ENCODE measurements around the gene LPAR1.

LPAR1 gene

DNA sequence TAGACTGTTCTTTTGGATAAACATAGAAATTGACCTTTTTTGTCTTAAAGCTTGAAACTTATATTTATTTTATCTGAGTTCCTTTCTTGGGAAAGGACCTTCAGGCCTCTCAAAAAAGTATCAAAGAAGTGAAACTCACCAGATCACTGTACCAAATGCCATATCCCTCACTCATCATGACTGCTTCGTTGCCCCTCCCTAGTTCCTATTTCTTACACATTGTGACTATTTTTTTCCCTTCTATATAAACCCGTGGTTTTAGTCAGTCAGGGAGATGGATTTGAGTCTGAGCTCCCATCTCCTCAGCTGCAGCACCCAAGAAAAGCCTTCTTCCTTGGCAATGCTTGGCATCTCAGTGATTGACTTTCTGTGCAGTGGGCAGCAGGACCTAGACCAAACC, 129.4 kb downstream of the LPAR1 start:
- Histone ChIP-seq H3K9me2 (replicated peaks; ENCODE audit: low read depth, low read length) (no peaks in the 10 kb centered on the region), H3K4me1 (ENCODE audit: insufficient read depth, low read length, poor library complexity, severe bottlenecking) (no peaks in the 10 kb centered on the region), H3K9me3 (ENCODE audit: insufficient read depth, low read depth, low read length) (0 out of 2 replicates have a peak, but pooled peaks cover 3% of the 10 kb centered on the region), H3F3A (ENCODE audit: low read depth) (no peaks in the 10 kb centered on the region), H3K4me3 (ENCODE audit: low read length, poor library complexity, severe bottlenecking) (no peak overlapping the region), H4K20me1 (ENCODE audit: insufficient read depth, low read length, poor library complexity, severe bottlenecking) (no peaks in the 10 kb centered on the region), H2AFZ (ENCODE audit: low read length) (no peak overlapping the region), H3K36me3 (ENCODE audit: insufficient read depth, low read length) (no peaks in the 10 kb centered on the region), H3K27me3 (ENCODE audit: insufficient read depth, low read length, poor library complexity, severe bottlenecking) (no peaks in the 10 kb centered on the region), H3K9ac (ENCODE audit: low read depth, low read length, poor library complexity, severe bottlenecking) (no peak overlapping the region), H3K4me2 (ENCODE audit: low read depth, low read length, poor library complexity, severe bottlenecking) (no peak overlapping the region), H3K79me2 (ENCODE audit: insufficient read depth, low read length) (no peaks in the 10 kb centered on the region)
- TF ChIP-seq, protein P1, sequence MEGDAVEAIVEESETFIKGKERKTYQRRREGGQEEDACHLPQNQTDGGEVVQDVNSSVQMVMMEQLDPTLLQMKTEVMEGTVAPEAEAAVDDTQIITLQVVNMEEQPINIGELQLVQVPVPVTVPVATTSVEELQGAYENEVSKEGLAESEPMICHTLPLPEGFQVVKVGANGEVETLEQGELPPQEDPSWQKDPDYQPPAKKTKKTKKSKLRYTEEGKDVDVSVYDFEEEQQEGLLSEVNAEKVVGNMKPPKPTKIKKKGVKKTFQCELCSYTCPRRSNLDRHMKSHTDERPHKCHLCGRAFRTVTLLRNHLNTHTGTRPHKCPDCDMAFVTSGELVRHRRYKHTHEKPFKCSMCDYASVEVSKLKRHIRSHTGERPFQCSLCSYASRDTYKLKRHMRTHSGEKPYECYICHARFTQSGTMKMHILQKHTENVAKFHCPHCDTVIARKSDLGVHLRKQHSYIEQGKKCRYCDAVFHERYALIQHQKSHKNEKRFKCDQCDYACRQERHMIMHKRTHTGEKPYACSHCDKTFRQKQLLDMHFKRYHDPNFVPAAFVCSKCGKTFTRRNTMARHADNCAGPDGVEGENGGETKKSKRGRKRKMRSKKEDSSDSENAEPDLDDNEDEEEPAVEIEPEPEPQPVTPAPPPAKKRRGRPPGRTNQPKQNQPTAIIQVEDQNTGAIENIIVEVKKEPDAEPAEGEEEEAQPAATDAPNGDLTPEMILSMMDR (conservative IDR thresholded peaks at IDR 0.05; ENCODE audit: low read length), result no peak
- no peak for TF ChIP-seq EZH2phosphoT487 (IDR thresholded peaks at IDR 0.05; ENCODE audit: borderline replicate concordance)

DNA sequence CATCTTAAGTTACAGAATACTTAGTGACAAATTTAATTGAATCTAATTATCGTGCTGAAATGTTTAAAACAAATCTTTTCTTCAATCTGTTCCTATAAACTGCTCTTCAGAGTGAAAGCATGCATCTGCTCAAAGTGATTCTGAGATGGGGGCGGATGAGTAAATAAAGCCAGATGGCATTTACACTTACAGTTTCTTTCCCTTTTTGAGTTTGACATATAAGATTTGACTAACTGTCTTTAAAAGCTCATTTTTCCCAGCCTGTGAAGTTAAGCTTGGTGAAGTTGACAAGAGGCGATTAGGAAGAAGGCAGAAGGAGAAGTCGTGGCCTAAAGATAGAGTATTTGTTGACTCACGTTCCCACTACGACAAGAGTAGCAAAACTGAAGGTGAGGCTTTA, 137.4 kb downstream of the LPAR1 start:
- H3K27me3 ChIP-seq (ENCODE audit: insufficient read depth, low read length, poor library complexity, severe bottlenecking), result no peaks in the 10 kb centered on the region
- no peaks in the 10 kb centered on the region for H3K9me2 ChIP-seq (replicated peaks; ENCODE audit: low read depth, low read length)
- no peak overlapping the region for H3K4me3 ChIP-seq (ENCODE audit: low read length, poor library complexity, severe bottlenecking)
- no peaks in the 10 kb centered on the region for H3K79me2 ChIP-seq (ENCODE audit: insufficient read depth, low read length)
- no peak overlapping the region for H3K4me2 ChIP-seq (ENCODE audit: low read depth, low read length, poor library complexity, severe bottlenecking)
- no peaks in the 10 kb centered on the region for H4K20me1 ChIP-seq (ENCODE audit: insufficient read depth, low read length, poor library complexity, severe bottlenecking)
- H2AFZ ChIP-seq (ENCODE audit: low read length), result no peak overlapping the region
- H3K9me3 ChIP-seq (ENCODE audit: insufficient read depth, low read depth, low read length), result no peaks in the 10 kb centered on the region
- no peaks in the 10 kb centered on the region for H3K36me3 ChIP-seq (ENCODE audit: insufficient read depth, low read length)
- no peak overlapping the region for H3K9ac ChIP-seq (ENCODE audit: low read depth, low read length, poor library complexity, severe bottlenecking)
- H3F3A ChIP-seq (ENCODE audit: low read depth), result no peaks in the 10 kb centered on the region
- TF ChIP-seq EZH2phosphoT487 (IDR thresholded peaks at IDR 0.05; ENCODE audit: borderline replicate concordance), result no peak
- TF ChIP-seq, protein P1 (conservative IDR thresholded peaks at IDR 0.05; ENCODE audit: low read length), result no peak
- H3K4me1 ChIP-seq (ENCODE audit: insufficient read depth, low read length, poor library complexity, severe bottlenecking), result no peaks in the 10 kb centered on the region

DNA sequence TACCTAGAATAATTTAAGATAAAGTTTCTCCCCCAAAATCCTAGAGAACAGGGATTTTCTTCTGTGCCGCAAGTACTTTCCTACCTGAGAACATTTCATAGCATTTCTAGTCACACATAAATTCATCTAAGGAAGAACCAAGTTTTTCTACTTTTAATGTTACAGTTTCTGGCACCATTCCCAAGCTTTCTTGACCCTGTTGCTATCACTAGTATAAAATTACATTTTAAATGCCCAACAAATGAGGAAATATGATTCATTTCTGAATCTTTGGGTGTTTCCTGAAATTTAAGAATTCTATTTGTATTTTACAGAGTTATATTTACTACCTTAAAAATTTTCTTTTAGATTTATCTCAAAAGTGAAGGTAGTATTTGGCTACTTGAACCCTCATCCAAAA, 137.8 kb downstream of the LPAR1 start:
- no peaks in the 10 kb centered on the region for H3K9me2 ChIP-seq (replicated peaks; ENCODE audit: low read depth, low read length)
- no peaks in the 10 kb centered on the region for H3K36me3 ChIP-seq (ENCODE audit: insufficient read depth, low read length)
- no peak overlapping the region for H2AFZ ChIP-seq (ENCODE audit: low read length)
- H3K4me3 ChIP-seq (ENCODE audit: low read length, poor library complexity, severe bottlenecking), result no peak overlapping the region
- H3K79me2 ChIP-seq (ENCODE audit: insufficient read depth, low read length), result no peaks in the 10 kb centered on the region
- no peak overlapping the region for H3K9ac ChIP-seq (ENCODE audit: low read depth, low read length, poor library complexity, severe bottlenecking)
- no peaks in the 10 kb centered on the region for H3K4me1 ChIP-seq (ENCODE audit: insufficient read depth, low read length, poor library complexity, severe bottlenecking)
- H3K4me2 ChIP-seq (ENCODE audit: low read depth, low read length, poor library complexity, severe bottlenecking), result no peak overlapping the region
- H3K27me3 ChIP-seq (ENCODE audit: insufficient read depth, low read length, poor library complexity, severe bottlenecking), result no peaks in the 10 kb centered on the region
- no peaks in the 10 kb centered on the region for H4K20me1 ChIP-seq (ENCODE audit: insufficient read depth, low read length, poor library complexity, severe bottlenecking)
- no peaks in the 10 kb centered on the region for H3K9me3 ChIP-seq (ENCODE audit: insufficient read depth, low read depth, low read length)
- H3F3A ChIP-seq (ENCODE audit: low read depth), result no peaks in the 10 kb centered on the region
- TF ChIP-seq, protein P1 (conservative IDR thresholded peaks at IDR 0.05; ENCODE audit: low read length), result no peak
- TF ChIP-seq EZH2phosphoT487 (IDR thresholded peaks at IDR 0.05; ENCODE audit: borderline replicate concordance), result no peak
